ENCODE data around the gene TBL3.

Gene TBL3

GRCh38 chr16:2008009-2008526 is 36.2 kb downstream of the TBL3 start (continued):
- TF ChIP-seq ZNF560 (tag by site-specific recombination; IDR thresholded peaks at IDR 0.05; ENCODE audit: borderline replicate concordance) (no peak), ZNF544 (tag by site-specific recombination; IDR thresholded peaks at IDR 0.05) (no peak), ZNF549 (tag by site-specific recombination; IDR thresholded peaks at IDR 0.05) (no peak), ZNF239 (tag by site-specific recombination; IDR thresholded peaks at IDR 0.05) (no peak), GFI1B (tag by site-specific recombination; IDR thresholded peaks at IDR 0.05) (no peak), OVOL3 (tag by site-specific recombination; IDR thresholded peaks at IDR 0.05) (no peak), ZNF558 (tag by site-specific recombination; IDR thresholded peaks at IDR 0.05) (no peak), ZNF248 (tag by site-specific recombination; IDR thresholded peaks at IDR 0.05) (no peak), ZNF645 (tag by site-specific recombination; IDR thresholded peaks at IDR 0.05) (no peak), ZNF747 (tag by site-specific recombination; IDR thresholded peaks at IDR 0.05) (no peak), YY1 (tag by site-specific recombination; IDR thresholded peaks at IDR 0.05) (no peak), ZNF221 (tag by site-specific recombination; IDR thresholded peaks at IDR 0.05; ENCODE audit: borderline replicate concordance) (no peak), ZNF133 (tag by site-specific recombination; IDR thresholded peaks at IDR 0.05) (no peak), BCL11B (tag by site-specific recombination; IDR thresholded peaks at IDR 0.05; ENCODE audit: low read depth) (no peak), ZNF211 (tag by site-specific recombination; IDR thresholded peaks at IDR 0.05; ENCODE audit: low read depth) (no peak), ZNF16 (tag by site-specific recombination; IDR thresholded peaks at IDR 0.05; ENCODE audit: low read depth) (no peak), ZNF404 (tag by site-specific recombination; IDR thresholded peaks at IDR 0.05) (no peak), ZBTB11 (tag by site-specific recombination; conservative IDR thresholded peaks at IDR 0.05; ENCODE audit: low read depth) (no peak; the same call in 1 of the 2 replicates), ZNF350 (tag by site-specific recombination; IDR thresholded peaks at IDR 0.05) (no peak), ZNF433 (tag by site-specific recombination; IDR thresholded peaks at IDR 0.05; ENCODE audit: low read depth) (no peak), GLIS2 (tag by site-specific recombination; IDR thresholded peaks at IDR 0.05) (peak; percentile 18; the same call in 1 of the 2 replicates), ZNF555 (tag by site-specific recombination; conservative IDR thresholded peaks at IDR 0.05) (no peak), ZNF112 (tag by site-specific recombination; IDR thresholded peaks at IDR 0.05) (no peak), ZNF114 (tag by site-specific recombination; IDR thresholded peaks at IDR 0.05) (no peak), ZNF658 (tag by site-specific recombination; IDR thresholded peaks at IDR 0.05) (no peak)
- TF ChIP-seq, protein P1, sequence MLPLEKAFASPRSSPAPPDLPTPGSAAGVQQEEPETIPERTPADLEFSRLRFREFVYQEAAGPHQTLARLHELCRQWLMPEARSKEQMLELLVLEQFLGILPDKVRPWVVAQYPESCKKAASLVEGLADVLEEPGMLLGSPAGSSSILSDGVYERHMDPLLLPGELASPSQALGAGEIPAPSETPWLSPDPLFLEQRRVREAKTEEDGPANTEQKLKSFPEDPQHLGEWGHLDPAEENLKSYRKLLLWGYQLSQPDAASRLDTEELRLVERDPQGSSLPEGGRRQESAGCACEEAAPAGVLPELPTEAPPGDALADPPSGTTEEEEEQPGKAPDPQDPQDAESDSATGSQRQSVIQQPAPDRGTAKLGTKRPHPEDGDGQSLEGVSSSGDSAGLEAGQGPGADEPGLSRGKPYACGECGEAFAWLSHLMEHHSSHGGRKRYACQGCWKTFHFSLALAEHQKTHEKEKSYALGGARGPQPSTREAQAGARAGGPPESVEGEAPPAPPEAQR (tag by site-specific recombination; IDR thresholded peaks at IDR 0.05) = no peak
- TF ChIP-seq, protein P2, sequence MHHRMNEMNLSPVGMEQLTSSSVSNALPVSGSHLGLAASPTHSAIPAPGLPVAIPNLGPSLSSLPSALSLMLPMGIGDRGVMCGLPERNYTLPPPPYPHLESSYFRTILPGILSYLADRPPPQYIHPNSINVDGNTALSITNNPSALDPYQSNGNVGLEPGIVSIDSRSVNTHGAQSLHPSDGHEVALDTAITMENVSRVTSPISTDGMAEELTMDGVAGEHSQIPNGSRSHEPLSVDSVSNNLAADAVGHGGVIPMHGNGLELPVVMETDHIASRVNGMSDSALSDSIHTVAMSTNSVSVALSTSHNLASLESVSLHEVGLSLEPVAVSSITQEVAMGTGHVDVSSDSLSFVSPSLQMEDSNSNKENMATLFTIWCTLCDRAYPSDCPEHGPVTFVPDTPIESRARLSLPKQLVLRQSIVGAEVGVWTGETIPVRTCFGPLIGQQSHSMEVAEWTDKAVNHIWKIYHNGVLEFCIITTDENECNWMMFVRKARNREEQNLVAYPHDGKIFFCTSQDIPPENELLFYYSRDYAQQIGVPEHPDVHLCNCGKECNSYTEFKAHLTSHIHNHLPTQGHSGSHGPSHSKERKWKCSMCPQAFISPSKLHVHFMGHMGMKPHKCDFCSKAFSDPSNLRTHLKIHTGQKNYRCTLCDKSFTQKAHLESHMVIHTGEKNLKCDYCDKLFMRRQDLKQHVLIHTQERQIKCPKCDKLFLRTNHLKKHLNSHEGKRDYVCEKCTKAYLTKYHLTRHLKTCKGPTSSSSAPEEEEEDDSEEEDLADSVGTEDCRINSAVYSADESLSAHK (tag by site-specific recombination; IDR thresholded peaks at IDR 0.05) = no peak
- TF ChIP-seq, protein P3, sequence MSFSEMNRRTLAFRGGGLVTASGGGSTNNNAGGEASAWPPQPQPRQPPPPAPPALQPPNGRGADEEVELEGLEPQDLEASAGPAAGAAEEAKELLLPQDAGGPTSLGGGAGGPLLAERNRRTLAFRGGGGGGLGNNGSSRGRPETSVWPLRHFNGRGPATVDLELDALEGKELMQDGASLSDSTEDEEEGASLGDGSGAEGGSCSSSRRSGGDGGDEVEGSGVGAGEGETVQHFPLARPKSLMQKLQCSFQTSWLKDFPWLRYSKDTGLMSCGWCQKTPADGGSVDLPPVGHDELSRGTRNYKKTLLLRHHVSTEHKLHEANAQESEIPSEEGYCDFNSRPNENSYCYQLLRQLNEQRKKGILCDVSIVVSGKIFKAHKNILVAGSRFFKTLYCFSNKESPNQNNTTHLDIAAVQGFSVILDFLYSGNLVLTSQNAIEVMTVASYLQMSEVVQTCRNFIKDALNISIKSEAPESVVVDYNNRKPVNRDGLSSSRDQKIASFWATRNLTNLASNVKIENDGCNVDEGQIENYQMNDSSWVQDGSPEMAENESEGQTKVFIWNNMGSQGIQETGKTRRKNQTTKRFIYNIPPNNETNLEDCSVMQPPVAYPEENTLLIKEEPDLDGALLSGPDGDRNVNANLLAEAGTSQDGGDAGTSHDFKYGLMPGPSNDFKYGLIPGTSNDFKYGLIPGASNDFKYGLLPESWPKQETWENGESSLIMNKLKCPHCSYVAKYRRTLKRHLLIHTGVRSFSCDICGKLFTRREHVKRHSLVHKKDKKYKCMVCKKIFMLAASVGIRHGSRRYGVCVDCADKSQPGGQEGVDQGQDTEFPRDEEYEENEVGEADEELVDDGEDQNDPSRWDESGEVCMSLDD (tag by site-specific recombination; IDR thresholded peaks at IDR 0.05) = no peak
- TF ChIP-seq, protein P4, sequence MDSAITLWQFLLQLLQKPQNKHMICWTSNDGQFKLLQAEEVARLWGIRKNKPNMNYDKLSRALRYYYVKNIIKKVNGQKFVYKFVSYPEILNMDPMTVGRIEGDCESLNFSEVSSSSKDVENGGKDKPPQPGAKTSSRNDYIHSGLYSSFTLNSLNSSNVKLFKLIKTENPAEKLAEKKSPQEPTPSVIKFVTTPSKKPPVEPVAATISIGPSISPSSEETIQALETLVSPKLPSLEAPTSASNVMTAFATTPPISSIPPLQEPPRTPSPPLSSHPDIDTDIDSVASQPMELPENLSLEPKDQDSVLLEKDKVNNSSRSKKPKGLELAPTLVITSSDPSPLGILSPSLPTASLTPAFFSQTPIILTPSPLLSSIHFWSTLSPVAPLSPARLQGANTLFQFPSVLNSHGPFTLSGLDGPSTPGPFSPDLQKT (IDR thresholded peaks at IDR 0.05; ENCODE audit: borderline replicate concordance, low read depth, low read length) = no peak

Data from HEK293 (cell line).